Endothelial cell of umbilical vein (primary cell): ENCODE results near the gene FCMR. TPM values are rescaled to one million over a fixed set of nuclear protein-coding genes. Genes with fewer than 3 reads are reported as not detected.

Experiments
- BruUV-seq: library from RNA; stranded (reverse); fragments of 400-500 nt; replicated peaks from 2 replicates; lab custom pipeline; 2021; lab: Mats Ljungman, UMichigan
- CTCF ChIA-PET: fragments of 300-600, 350-600 bp; sonication (Branson Sonifier 250); formaldehyde crosslinking; loops from one replicate; lab custom pipeline; 2021; ENCODE audit warnings: antibody characterized with exemption, inconsistent platforms; lab: Charles Lee
- POLR2A ChIA-PET: fragments of 300-600, 350-600 bp; sonication (Branson Sonifier 250); formaldehyde crosslinking; loops from one replicate; lab custom pipeline; 2021; ENCODE audit warnings: antibody characterized with exemption, inconsistent platforms; lab: Charles Lee
- DNase-seq: peaks from one replicate; pipeline ENCODE4 v3.0.0-alpha.2; 2011; ENCODE audit warnings: low read depth, low spot score
- FAIRE-seq: peaks from 2 replicates; lab custom pipeline; 2011; peaks lifted over from hg19 to GRCh38; lab: Jason Lieb, UNC
- H2AFZ ChIP-seq: 2 replicates; pipeline ENCODE4 v1.6.0; 2012; ENCODE audit warnings: low read depth, low read length, control low read depth, inconsistent platforms
- H3K27ac ChIP-seq: 2 replicates; pipeline ENCODE4 v1.5.1; 2011; ENCODE audit warnings: low read depth, mild to moderate bottlenecking, control low read depth, low read length, moderate library complexity; ENCODE audit not compliant: insufficient read depth
- H3K27me3 ChIP-seq, 2 experiments: 2 replicates each; pipeline versions ENCODE4 v1.6.0 to v1.6.1; 2011; ENCODE audit warnings: low read length in 2 of 2, mixed read lengths in 1 of 2; ENCODE audit not compliant: control insufficient read depth in 2 of 2, insufficient read depth in 2 of 2
- H3K36me3 ChIP-seq, 2 experiments: 2 replicates in 1 of 2; 3 replicates in 1 of 2; pipeline ENCODE4 v1.5.1; 2011; ENCODE audit warnings: low read length in 2 of 2, mild to moderate bottlenecking in 1 of 2, moderate library complexity in 1 of 2; ENCODE audit not compliant: control insufficient read depth in 2 of 2, insufficient read depth in 2 of 2; ENCODE audit errors: extremely low read depth in 1 of 2
- H3K4me1 ChIP-seq: 3 replicates; pipeline ENCODE4 v1.5.1; 2011; ENCODE audit warnings: mild to moderate bottlenecking, low read length; ENCODE audit not compliant: control insufficient read depth, insufficient read depth; ENCODE audit errors: extremely low read depth
- H3K4me2 ChIP-seq: 2 replicates; pipeline ENCODE4 v1.6.1; 2011; ENCODE audit warnings: low read length, control low read depth, mixed read lengths; ENCODE audit not compliant: insufficient read depth
- H3K4me3 ChIP-seq, 3 experiments: fragments of 200-600 bp in 1 of 3; sonication (generic), shearing (Covaris generic) in 1 of 3; replicated peaks in 1 of 3; 2 replicates each; pipeline ENCODE4 v1.5.1; 2011 to 2016; ENCODE audit warnings: control low read depth in 3 of 3, low read length in 3 of 3, mild to moderate bottlenecking in 2 of 3, inconsistent platforms in 1 of 3, low read depth in 1 of 3, moderate library complexity in 1 of 3; ENCODE audit not compliant: insufficient read depth in 1 of 3
- H3K79me2 ChIP-seq: 2 replicates; pipeline ENCODE4 v1.6.0; 2012; ENCODE audit warnings: low read length, inconsistent platforms; ENCODE audit not compliant: control insufficient read depth, insufficient read depth
- H3K9ac ChIP-seq: replicated peaks from 2 replicates; pipeline ENCODE3; 2011; ENCODE audit warnings: low read length, control low read depth; ENCODE audit not compliant: insufficient read depth; ENCODE audit errors: extremely low read depth
- H3K9me1 ChIP-seq: replicated peaks from 3 replicates; pipeline ENCODE4 v1.6.0; 2011; ENCODE audit warnings: mild to moderate bottlenecking, low read length; ENCODE audit not compliant: control insufficient read depth, insufficient read depth; ENCODE audit errors: extremely low read depth
- H3K9me3 ChIP-seq: replicated peaks from 2 replicates; pipeline ENCODE4 v1.5.1; 2012; ENCODE audit warnings: low read length, inconsistent platforms; ENCODE audit not compliant: control insufficient read depth, insufficient read depth
- H4K20me1 ChIP-seq: replicated peaks from 2 replicates; pipeline ENCODE3; 2011; ENCODE audit warnings: mild to moderate bottlenecking, low read length; ENCODE audit not compliant: control insufficient read depth, insufficient read depth; ENCODE audit errors: extremely low read depth
- EZH2 ChIP-seq: IDR thresholded peaks from 2 replicates; pipeline ENCODE4 v1.6.1; 2012; ENCODE audit warnings: borderline replicate concordance, low read depth, mild to moderate bottlenecking, moderate library complexity, low read length, inconsistent platforms; ENCODE audit not compliant: severe bottlenecking
- FOS ChIP-seq: IDR thresholded peaks from 2 replicates; pipeline ENCODE4 v1.6.1; 2011; ENCODE audit warnings: mild to moderate bottlenecking, low read length, moderate library complexity, borderline replicate concordance; ENCODE audit not compliant: insufficient read depth
- GATA2 ChIP-seq: IDR thresholded peaks from 2 replicates; pipeline ENCODE4 v1.7.0; 2011; ENCODE audit warnings: low read depth, mild to moderate bottlenecking, moderate library complexity, mixed read lengths, low read length; ENCODE audit not compliant: insufficient read length, insufficient read depth
- JUN ChIP-seq: IDR thresholded peaks from 2 replicates; pipeline ENCODE4 v1.6.1; 2011; ENCODE audit warnings: borderline replicate concordance, low read depth; ENCODE audit not compliant: insufficient read length, insufficient read depth
- MYC ChIP-seq: IDR thresholded peaks from one replicate; pipeline ENCODE4 v1.6.1; 2011; ENCODE audit warnings: mild to moderate bottlenecking, low read depth, low read length
- POLR2A ChIP-seq: IDR thresholded peaks from 2 replicates; pipeline ENCODE4 v1.6.1; 2012; ENCODE audit warnings: low read depth, mild to moderate bottlenecking, control low read depth, low read length
- POLR2AphosphoS5 ChIP-seq: IDR thresholded peaks from 2 replicates; pipeline ENCODE4 v1.6.1; 2012; ENCODE audit warnings: low read depth, mild to moderate bottlenecking, control low read depth, low read length, moderate library complexity; ENCODE audit not compliant: insufficient read depth
- dilution Hi-C: fragments of 300-500 bp; cut with MboI; formaldehyde crosslinking; loops from one replicate; pipeline ENCODE4 v1.15.0; 2019; ENCODE audit warnings: low sequenced_read_pairs; ENCODE audit not compliant: extremely low pct_ligation_motif_present
- intact Hi-C: fragments of 100-400 bp; cut with micrococcal nuclease; formaldehyde crosslinking; loops from one replicate; pipeline ENCODE4 v1.10.0; 2022
- polyA plus RNA-seq, 4 experiments: library from polyadenylated mRNA; depleted of rRNA in 3 of 4; stranded (reverse) in 3 of 4; unstranded in 1 of 4; fragments of >200 nt; gene quantifications; 2 replicates each; pipeline versions ENCODE4 v1.2.1 to v1.2.3, GENCODE V29; 2011 to 2012; ENCODE audit warnings: missing spikeins in 1 of 4
- total RNA-seq: library from RNA; stranded (reverse); gene quantifications from 2 replicates; pipeline ENCODE4 v1.2.3, GENCODE V29; 2021
- TF ChIP-seq, protein P1 (sequence below): IDR thresholded peaks from 2 replicates; pipeline ENCODE4 v1.6.1; 2011; ENCODE audit not compliant: insufficient read depth, insufficient read length
- TF ChIP-seq, protein P2 (sequence below), 2 donors: IDR thresholded peaks; 1 replicate in 1 of 2; 2 replicates in 1 of 2; pipeline ENCODE4 v1.5.1; 2011; ENCODE audit warnings: low read length in 2 of 2, mild to moderate bottlenecking in 2 of 2, moderate library complexity in 2 of 2, control low read depth in 1 of 2, inconsistent platforms in 1 of 2, low read depth in 1 of 2; ENCODE audit not compliant: insufficient read depth in 1 of 2; ENCODE audit errors: extremely low read depth in 1 of 2

The FCMR gene
- total and polyA plus RNA-seq, 2 donors (not counting 3 experiments of a cell fraction or from before 2014, with no cell fraction given) = not detected

DNA sequence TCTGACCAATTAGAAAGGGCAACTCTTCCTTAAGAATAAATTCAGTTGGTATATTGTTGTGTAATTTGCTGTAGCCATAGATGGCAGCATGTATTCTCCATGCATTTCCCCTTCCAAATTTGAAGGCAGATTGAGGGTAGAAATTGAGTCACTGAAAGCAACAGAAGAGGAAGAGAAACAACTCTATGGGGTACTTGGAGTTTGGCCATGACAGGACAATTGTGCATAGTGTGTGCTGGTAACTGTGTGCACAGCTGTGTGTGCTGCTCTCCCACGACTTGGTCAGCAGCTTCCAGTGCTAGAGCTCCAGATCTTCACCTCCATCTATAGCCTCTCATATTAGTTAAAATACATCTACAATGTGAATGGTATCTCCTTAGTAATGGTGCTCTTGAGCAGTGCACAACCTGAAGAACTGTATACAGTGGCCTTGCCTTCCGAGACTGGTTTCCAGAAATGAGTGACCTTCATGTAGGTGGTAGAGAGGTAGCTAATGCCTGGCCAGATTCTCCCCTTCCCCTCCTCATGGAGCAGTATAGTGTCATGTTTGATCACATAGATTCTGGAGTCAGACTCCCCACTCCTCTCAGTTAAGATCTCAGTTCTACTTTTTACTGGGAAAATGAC, 49.4 kb upstream of the FCMR start:
- no TSS peak for BruUV-seq
- H2AFZ ChIP-seq = no peak overlapping the region
- peaks cover 2 to 10% of the 10 kb centered on the region in 2 experiments for H3K27me3 ChIP-seq
- FAIRE-seq (no peak), DNase-seq (no peak)
- dilution Hi-C loops (no loop called here), intact Hi-C loops (no loop called here)
- no peak overlapping the region for H3K4me2 ChIP-seq
- no peak for TF ChIP-seq POLR2AphosphoS5
- no peak for TF ChIP-seq FOS
- TF ChIP-seq, protein P1, sequence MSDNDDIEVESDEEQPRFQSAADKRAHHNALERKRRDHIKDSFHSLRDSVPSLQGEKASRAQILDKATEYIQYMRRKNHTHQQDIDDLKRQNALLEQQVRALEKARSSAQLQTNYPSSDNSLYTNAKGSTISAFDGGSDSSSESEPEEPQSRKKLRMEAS = no peak
- TF ChIP-seq GATA2 = no peak
- TF ChIP-seq MYC = no peak
- TF ChIP-seq JUN = no peak
- TF ChIP-seq, protein P2, sequence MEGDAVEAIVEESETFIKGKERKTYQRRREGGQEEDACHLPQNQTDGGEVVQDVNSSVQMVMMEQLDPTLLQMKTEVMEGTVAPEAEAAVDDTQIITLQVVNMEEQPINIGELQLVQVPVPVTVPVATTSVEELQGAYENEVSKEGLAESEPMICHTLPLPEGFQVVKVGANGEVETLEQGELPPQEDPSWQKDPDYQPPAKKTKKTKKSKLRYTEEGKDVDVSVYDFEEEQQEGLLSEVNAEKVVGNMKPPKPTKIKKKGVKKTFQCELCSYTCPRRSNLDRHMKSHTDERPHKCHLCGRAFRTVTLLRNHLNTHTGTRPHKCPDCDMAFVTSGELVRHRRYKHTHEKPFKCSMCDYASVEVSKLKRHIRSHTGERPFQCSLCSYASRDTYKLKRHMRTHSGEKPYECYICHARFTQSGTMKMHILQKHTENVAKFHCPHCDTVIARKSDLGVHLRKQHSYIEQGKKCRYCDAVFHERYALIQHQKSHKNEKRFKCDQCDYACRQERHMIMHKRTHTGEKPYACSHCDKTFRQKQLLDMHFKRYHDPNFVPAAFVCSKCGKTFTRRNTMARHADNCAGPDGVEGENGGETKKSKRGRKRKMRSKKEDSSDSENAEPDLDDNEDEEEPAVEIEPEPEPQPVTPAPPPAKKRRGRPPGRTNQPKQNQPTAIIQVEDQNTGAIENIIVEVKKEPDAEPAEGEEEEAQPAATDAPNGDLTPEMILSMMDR (IDR thresholded peaks at IDR 0.05; ENCODE audit: extremely low read depth in 1 of 2, insufficient read depth in 1 of 2, low read depth in 1 of 2, low read length in 2 of 2) = no peak
- TF ChIP-seq POLR2A = no peak
- no peak for TF ChIP-seq EZH2
- no peaks in the 10 kb centered on the region for H3K4me1 ChIP-seq
- POLR2A ChIA-PET = no interaction called here
- no peaks in the 10 kb centered on the region for H3K36me3 ChIP-seq
- no peaks in the 10 kb centered on the region for H3K9me3 ChIP-seq
- no peak overlapping the region for H3K9ac ChIP-seq
- no peak overlapping the region for H3K4me3 ChIP-seq
- H3K79me2 ChIP-seq = no peaks in the 10 kb centered on the region
- no peaks in the 10 kb centered on the region for H3K9me1 ChIP-seq
- CTCF ChIA-PET = interaction anchor here (1.6 kb wide), 1 partner anchor 11 kb away, joined by 6 read pairs; no protein-coding TSS in a partner anchor
- H3K27ac ChIP-seq = no peak overlapping the region
- no peaks in the 10 kb centered on the region for H4K20me1 ChIP-seq
